DND-41 (cell line): ENCODE data around the gene ITGA2B.

ENCODE experiments used
- CTCF ChIP-seq: IDR thresholded peaks from 2 replicates; pipeline ENCODE4 v1.5.1; 2012; ENCODE audit warnings: borderline replicate concordance, low read length, moderate library complexity, mild to moderate bottlenecking; ENCODE audit not compliant: poor library complexity, severe bottlenecking; ENCODE audit errors: extremely low read depth
- EZH2 ChIP-seq: IDR thresholded peaks from 3 replicates; pipeline ENCODE4 v1.6.1; 2012; ENCODE audit warnings: borderline replicate concordance, low read depth, mild to moderate bottlenecking, moderate library complexity, low read length, inconsistent platforms; ENCODE audit not compliant: severe bottlenecking

- TF ChIP-seq CTCF = no peak
- TF ChIP-seq EZH2 = no peak
Observed at GRCh38 chr17:44358066-44358465, 31.4 kb downstream of the ITGA2B start.
